Upper lobe of left lung (tissue), 6 donors: ENCODE results near the gene P2RY6. TPM values are rescaled to one million over a fixed set of nuclear protein-coding genes. Genes with fewer than 3 reads are reported as not detected.

Experiments
- ATAC-seq, 2 donors: fragments of 200-7000 bp; cut with Tn5 transposase; one replicate each; pipeline ENCODE4 v1.9.1; 2022; ENCODE audit warnings: mild to moderate bottlenecking in 2 of 2, moderate library complexity in 2 of 2; ENCODE audit not compliant: low FRiP score in 2 of 2
- DNase-seq, 2 donors: peaks; one replicate each; pipeline ENCODE4 v3.0.0-alpha.2; 2019 to 2020
- H3K27ac ChIP-seq, 4 donors: fragments of 200-600 bp; sonication (generic); one replicate each; pipeline ENCODE4 v1.5.1; 2016 to 2019
- H3K27me3 ChIP-seq, 4 donors: fragments of 200-600 bp; sonication (generic); one replicate each; pipeline ENCODE4 v1.5.1; 2017 to 2019
- H3K36me3 ChIP-seq, 4 donors: fragments of 200-600 bp; sonication (generic); one replicate each; pipeline ENCODE4 v1.5.1; 2016 to 2019
- H3K4me1 ChIP-seq, 4 donors: fragments of 200-600 bp; sonication (generic); one replicate each; pipeline ENCODE4 v1.5.1; 2018 to 2019
- H3K4me3 ChIP-seq, 4 donors: fragments of 200-600 bp; sonication (generic); one replicate each; pipeline ENCODE4 v1.5.1; 2017 to 2019; ENCODE audit warnings: mild to moderate bottlenecking in 2 of 4, moderate library complexity in 1 of 4
- H3K9me3 ChIP-seq, 4 donors: fragments of 200-600 bp; sonication (generic); one replicate each; pipeline ENCODE4 v1.5.1; 2018 to 2019
- EP300 ChIP-seq, 4 donors: sonication (generic); formaldehyde crosslinking; IDR thresholded peaks; one replicate each; pipeline ENCODE4 v1.5.1; 2017; ENCODE audit warnings: antibody characterized with exemption in 4 of 4, control low read depth in 2 of 4
- POLR2A ChIP-seq, 4 donors: fragments of 450-650 bp; IDR thresholded peaks; one replicate each; pipeline ENCODE4 v1.5.1; 2016 to 2017; ENCODE audit warnings: antibody characterized with exemption in 4 of 4, mild to moderate bottlenecking in 2 of 4
- POLR2AphosphoS5 ChIP-seq, 2 donors: sonication (generic); formaldehyde crosslinking; IDR thresholded peaks; one replicate each; pipeline ENCODE4 v1.5.1; 2017; ENCODE audit warnings: antibody characterized with exemption in 2 of 2
- WGBS, 2 donors: methylation state at CpG; one replicate each; pipeline ENCODE4 v1.1.5; 2017 to 2018; 5-methylcytosine and 5-hydroxymethylcytosine counted together
- total RNA-seq, 6 donors: library from RNA; depleted of rRNA in 4 of 6; stranded (reverse); fragments of >200 nt in 4 of 6; gene quantifications; one replicate each; pipeline versions ENCODE4 v1.1.0 to v1.2.1, GENCODE V29; 2016 to 2021
- TF ChIP-seq, protein P1 (sequence below), 6 experiments: fragments of 450-650 bp in 4 of 6; fragments of 200-600 bp in 2 of 6; sonication (generic) in 2 of 6; IDR thresholded peaks; one replicate each; pipeline ENCODE4 v1.5.1; 2016 to 2019; ENCODE audit warnings: antibody characterized with exemption in 6 of 6
- donor health status: DM: no; HTN: no; CAD: no; lungs with moderate emphysema.
- donor health status: DM: no; HTN: yes; CAD: no; lungs with severe emphysema.

The P2RY6 gene
- total RNA-seq, 6 donors from 2014 or later, result 0.30 to 5.3 (median 1.4) TPM; not detected in 1

DNA sequence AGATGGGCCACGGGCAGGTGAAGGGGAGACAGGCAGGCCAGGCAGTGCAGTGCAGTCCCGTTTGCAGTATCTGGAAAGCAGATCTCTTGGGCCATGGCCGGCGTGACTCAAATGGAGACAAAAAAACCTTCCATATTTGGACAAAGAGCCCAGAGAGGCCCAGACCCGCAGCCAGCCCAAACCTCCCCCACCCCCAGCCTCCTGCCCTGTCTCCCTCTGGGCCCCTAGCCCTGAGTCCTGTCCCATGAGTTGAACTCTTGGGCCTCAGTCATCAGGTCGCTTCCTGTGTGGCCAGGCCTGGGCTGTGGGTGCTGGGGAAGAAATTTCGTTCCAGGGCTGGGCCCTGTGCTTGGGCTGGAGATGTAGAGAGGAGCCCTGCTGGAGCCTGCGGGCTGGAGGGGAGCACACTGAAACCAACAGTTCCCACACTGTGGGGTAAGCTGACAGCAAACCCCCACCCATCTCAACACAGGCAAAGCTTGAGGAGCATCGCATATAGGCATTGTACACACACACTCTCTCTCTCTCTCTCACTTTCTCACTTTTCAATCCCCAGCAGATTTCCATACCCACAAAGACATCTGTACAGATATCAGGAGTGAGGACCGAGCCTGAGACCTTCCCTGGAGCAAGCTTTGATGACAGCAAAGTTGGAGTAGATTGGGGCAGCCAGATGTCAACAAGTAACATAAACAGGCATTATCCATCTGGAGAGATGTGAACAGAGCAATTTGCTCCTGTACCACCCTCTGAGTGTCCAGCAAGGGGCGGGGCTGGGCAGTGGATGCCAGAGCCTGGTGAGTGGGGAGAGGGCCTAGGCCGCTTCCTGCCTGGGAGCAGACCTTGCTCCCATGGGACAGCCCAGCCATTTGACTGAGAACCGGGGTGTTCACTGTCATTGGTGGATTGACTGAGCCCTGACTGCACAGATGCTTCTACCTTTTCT, 53.2 kb downstream of the P2RY6 start:
- Histone ChIP-seq H3K27me3 (no peaks in the 10 kb centered on the region), H3K27ac (peak overlapping the region; percentile 64 to 99 (median 88)), H3K9me3 (no peaks in the 10 kb centered on the region), H3K4me3 (no peak overlapping the region), H3K36me3 (peaks cover 0 to 4% (median 2%) of the 10 kb centered on the region in 4 donors), H3K4me1 (peaks cover 64 to 82% (median 73%) of the 10 kb centered on the region in 4 donors)
- TF ChIP-seq POLR2AphosphoS5 (IDR thresholded peaks at IDR 0.05), result no peak
- TF ChIP-seq POLR2A (IDR thresholded peaks at IDR 0.05), result no peak
- DNase-seq, result no peak
- no peak for ATAC-seq
- WGBS, 2 donors, result 78 to 80% methylated on average over 7 to 13 of the region's 13 CpGs

DNA sequence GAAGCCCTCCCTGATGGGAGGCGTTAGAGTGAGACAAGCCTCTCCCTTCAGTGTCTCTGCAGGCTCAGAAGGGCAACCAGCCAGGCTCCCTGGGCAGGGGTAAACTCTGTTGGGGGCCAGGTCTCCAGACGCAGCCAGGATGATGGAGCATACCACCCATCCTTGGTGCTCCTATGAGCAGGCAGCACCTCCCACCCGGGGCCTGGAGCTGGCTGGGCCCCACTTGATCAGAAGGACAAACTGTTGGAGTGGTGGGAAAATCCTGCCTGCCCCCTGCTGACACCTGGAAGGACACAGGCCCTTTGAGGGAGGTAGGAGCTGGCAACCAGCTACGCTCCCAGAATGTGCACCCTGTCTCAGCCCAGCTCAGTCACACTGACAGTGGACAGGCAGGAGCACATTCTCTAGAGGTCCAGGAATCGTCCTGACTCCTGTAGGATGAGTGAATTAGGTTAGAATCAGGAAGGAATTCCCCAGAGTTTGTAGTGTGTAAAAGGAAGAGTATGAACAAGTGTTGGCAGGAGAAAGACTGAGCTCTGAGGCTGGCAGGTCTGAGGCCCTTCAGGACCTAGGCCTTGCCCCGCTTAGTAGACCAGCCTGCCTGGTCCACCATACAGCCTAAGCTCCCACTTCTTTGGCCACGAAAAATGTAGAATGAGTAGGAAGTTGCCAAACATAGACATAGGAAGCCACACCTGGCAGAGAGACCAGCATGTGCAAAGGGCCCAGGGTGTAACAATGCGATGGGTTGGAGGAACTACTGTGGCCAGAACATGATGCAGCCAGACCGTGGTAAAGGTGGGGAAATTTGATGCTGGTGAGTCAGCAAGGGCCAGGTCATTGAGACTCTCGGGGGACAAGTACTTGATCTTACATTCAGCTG, 55.0 kb downstream of the P2RY6 start:
- Histone ChIP-seq H3K9me3 (no peaks in the 10 kb centered on the region), H3K36me3 (peaks cover 0 to 4% (median 2%) of the 10 kb centered on the region in 4 donors), H3K4me3 (no peak overlapping the region), H3K27me3 (no peaks in the 10 kb centered on the region), H3K4me1 (peaks cover 63 to 82% (median 74%) of the 10 kb centered on the region in 4 donors), H3K27ac (peak overlapping the region; percentile 11 to 99 (median 58))
- WGBS, 2 donors, result 56 to 64% methylated on average over 8 to 10 of the region's 10 CpGs
- peak in 1 of 2 donors; percentile 34 for ATAC-seq
- TF ChIP-seq EP300 (IDR thresholded peaks at IDR 0.05) (no peak), POLR2A (IDR thresholded peaks at IDR 0.05) (no peak), POLR2AphosphoS5 (IDR thresholded peaks at IDR 0.05) (no peak)
- TF ChIP-seq, protein P1, sequence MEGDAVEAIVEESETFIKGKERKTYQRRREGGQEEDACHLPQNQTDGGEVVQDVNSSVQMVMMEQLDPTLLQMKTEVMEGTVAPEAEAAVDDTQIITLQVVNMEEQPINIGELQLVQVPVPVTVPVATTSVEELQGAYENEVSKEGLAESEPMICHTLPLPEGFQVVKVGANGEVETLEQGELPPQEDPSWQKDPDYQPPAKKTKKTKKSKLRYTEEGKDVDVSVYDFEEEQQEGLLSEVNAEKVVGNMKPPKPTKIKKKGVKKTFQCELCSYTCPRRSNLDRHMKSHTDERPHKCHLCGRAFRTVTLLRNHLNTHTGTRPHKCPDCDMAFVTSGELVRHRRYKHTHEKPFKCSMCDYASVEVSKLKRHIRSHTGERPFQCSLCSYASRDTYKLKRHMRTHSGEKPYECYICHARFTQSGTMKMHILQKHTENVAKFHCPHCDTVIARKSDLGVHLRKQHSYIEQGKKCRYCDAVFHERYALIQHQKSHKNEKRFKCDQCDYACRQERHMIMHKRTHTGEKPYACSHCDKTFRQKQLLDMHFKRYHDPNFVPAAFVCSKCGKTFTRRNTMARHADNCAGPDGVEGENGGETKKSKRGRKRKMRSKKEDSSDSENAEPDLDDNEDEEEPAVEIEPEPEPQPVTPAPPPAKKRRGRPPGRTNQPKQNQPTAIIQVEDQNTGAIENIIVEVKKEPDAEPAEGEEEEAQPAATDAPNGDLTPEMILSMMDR (IDR thresholded peaks at IDR 0.05), result no peak
- no peak for DNase-seq

DNA sequence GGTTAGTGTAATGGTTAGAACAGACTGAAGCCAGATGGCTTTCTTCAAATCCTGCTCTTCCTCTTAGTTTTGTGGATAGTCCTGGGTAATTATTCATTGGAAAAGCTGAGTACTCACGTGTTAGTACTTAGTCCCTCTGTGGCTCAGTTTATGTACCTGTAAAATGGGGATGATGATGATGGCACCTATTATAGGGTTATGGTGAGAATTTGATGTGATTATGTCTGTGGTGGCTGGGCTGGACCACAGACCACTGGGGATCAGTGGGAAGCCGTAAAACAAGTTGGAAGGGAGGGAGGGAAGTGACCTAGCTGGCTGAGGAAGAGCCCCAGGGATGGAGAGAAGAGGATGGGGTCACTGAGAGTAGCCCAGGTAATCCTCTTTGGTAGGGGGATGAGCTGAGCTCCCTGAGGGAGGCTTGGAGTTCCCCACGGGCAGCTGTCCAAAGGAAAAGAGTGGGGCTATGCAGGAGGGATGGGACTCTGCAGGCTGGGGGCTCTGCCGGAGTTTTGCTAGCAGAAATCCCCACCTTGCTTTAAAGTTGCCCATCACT, 55.8 kb downstream of the P2RY6 start:
- peaks cover 62 to 82% (median 72%) of the 10 kb centered on the region in 4 donors for H3K4me1 ChIP-seq
- no peak for DNase-seq
- TF ChIP-seq EP300 (IDR thresholded peaks at IDR 0.05) (no peak), POLR2A (IDR thresholded peaks at IDR 0.05) (no peak), POLR2AphosphoS5 (IDR thresholded peaks at IDR 0.05) (no peak)
- TF ChIP-seq, protein P1 (IDR thresholded peaks at IDR 0.05), result no peak
- WGBS, 2 donors, result 72 to 82% methylated on average over 4 of the region's 4 CpGs
- no peaks in the 10 kb centered on the region for H3K27me3 ChIP-seq
- no peak overlapping the region for H3K4me3 ChIP-seq
- H3K36me3 ChIP-seq, result peaks cover 0 to 4% (median 2%) of the 10 kb centered on the region in 4 donors
- ATAC-seq, result no peak
- no peaks in the 10 kb centered on the region for H3K9me3 ChIP-seq
- H3K27ac ChIP-seq, result peak overlapping the region in 3 of 4 donors; percentile 55 to 99 (median 60)

DNA sequence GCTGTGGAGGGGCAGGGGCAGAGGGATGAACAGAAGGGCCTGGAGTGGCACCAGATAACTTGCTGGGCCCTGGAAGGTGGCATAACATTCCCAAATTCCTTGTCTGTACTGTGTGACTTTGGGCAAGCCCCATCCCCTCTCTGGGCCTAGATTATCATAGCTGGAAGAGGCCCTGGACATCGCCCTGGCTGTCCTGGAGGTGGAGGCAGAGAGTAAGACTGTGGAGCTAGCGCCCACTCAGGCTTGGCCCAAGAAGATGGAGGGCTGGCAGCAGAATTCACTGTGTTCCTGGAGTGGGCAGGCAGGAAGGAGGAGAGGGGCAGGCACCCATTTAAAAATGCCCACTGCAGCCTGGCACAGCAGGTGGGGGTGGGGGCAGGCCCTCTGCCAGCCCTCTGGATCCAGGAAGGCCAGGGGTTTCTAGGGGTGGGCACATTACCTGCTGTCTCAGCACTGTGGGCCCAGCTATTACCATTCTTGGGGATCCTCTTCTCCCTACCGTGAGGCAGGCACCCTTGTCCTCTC, 58.5 kb downstream of the P2RY6 start:
- ATAC-seq (no peak), DNase-seq (no peak)
- H3K36me3 ChIP-seq, result peaks cover 0 to 4% (median 2%) of the 10 kb centered on the region in 4 donors
- 71 to 85% methylated on average over 3 of the region's 3 CpGs for WGBS, 2 donors
- no peaks in the 10 kb centered on the region for H3K27me3 ChIP-seq
- TF ChIP-seq EP300 (IDR thresholded peaks at IDR 0.05) (no peak), POLR2AphosphoS5 (IDR thresholded peaks at IDR 0.05) (no peak), POLR2A (IDR thresholded peaks at IDR 0.05) (no peak)
- TF ChIP-seq, protein P1 (IDR thresholded peaks at IDR 0.05), result peak in 3 of 6 experiments; percentile 19 to 28 (median 26)
- peak overlapping the region; percentile 31 to 76 (median 62) for H3K27ac ChIP-seq
- no peaks in the 10 kb centered on the region for H3K9me3 ChIP-seq
- H3K4me1 ChIP-seq, result peaks cover 62 to 79% (median 74%) of the 10 kb centered on the region in 4 donors
- H3K4me3 ChIP-seq, result no peak overlapping the region
